ENCODE data around the gene PTTG1IP. TPM values are rescaled to one million over a fixed set of nuclear protein-coding genes. Genes with fewer than 3 reads are reported as not detected.

PTTG1IP gene
- total and polyA plus RNA-seq, 2 donors (not counting 1 experiment from before 2014, with no cell fraction given) = 30.7 to 58.6 TPM

DNA sequence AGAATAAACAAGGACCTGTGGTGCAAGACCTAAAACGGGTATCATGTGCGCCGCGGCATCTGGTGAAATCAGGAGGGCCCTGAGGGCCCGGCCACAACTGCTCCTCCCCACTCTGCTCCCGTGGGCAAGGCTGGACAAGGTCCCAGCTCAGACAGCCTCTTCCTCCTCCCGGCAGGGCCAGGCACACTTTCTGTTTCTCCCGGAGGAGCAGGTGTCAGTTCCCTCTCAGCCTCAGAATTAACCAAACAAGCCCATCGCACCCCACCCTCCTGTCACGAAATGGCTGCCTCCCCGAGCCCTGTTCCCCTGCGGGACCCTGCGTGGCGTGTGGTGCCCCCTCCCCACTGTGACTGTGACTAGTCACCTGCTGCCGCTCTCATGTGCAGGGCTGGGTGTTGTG is 15.2 kb downstream of the PTTG1IP start:
- Histone ChIP-seq H3K27me3 (replicated peaks in 1 of 4; ENCODE audit: control extremely low read depth in 1 of 4, control insufficient read depth in 3 of 4, insufficient read depth in 4 of 4, low read length in 3 of 4) (no peaks in the 10 kb centered on the region), H2AFZ (ENCODE audit: insufficient read depth, low read depth, low read length, poor library complexity, severe bottlenecking) (no peak overlapping the region), H3K79me2 (ENCODE audit: control insufficient read depth, insufficient read depth, low read length) (peaks cover 84% of the 10 kb centered on the region), H3K27ac (ENCODE audit: low read length in 2 of 2) (no peak overlapping the region), H3K36me3 (replicated peaks in 1 of 2; ENCODE audit: control extremely low read depth in 1 of 2, control insufficient read depth in 1 of 2, extremely low read depth in 1 of 2, insufficient read depth in 2 of 2, low read length in 1 of 2) (peaks cover 0 to 72% of the 10 kb centered on the region in 2 experiments), H3K9ac (ENCODE audit: low read length) (no peak overlapping the region), H3K4me1 (ENCODE audit: control insufficient read depth in 2 of 2, insufficient read depth in 2 of 2, low read length in 2 of 2) (peaks cover 0 to 6% of the 10 kb centered on the region in 2 donors), H3K4me3 (ENCODE audit: control extremely low read depth in 1 of 5, extremely low read depth in 1 of 5, insufficient read depth in 1 of 5, low read depth in 2 of 5, low read length in 4 of 5) (no peak overlapping the region), H3K4me2 (replicated peaks; ENCODE audit: low read depth, low read length, poor library complexity, severe bottlenecking) (no peak overlapping the region), H3K9me3 (ENCODE audit: control extremely low read depth in 1 of 3, control insufficient read depth in 2 of 3, insufficient read depth in 1 of 3, low read length in 2 of 3) (no peaks in the 10 kb centered on the region), H4K20me1 (ENCODE audit: control insufficient read depth, insufficient read depth, low read length, poor library complexity, severe bottlenecking) (peaks cover 95% of the 10 kb centered on the region)
- no peaks in the 10 kb centered on the region for H3K9me3 Mint-ChIP-seq (ENCODE audit: insufficient read depth)
- no peaks in the 10 kb centered on the region for H3K27me3 Mint-ChIP-seq
- CTCF ChIA-PET = no interaction called here
- no peak overlapping the region for H3K4me3 Mint-ChIP-seq
- POLR2A ChIA-PET = no interaction called here
- intact Hi-C loops (cut with micrococcal nuclease) = no loop called here
- no peak for ATAC-seq (ENCODE audit: low read depth)
- peaks cover 6% of the 10 kb centered on the region for H3K4me1 Mint-ChIP-seq
- no peak for TF ChIP-seq EZH2 (IDR thresholded peaks at IDR 0.05; ENCODE audit: borderline replicate concordance, insufficient read depth, low read depth, low read length, poor library complexity, severe bottlenecking)
- TF ChIP-seq, protein P1, sequence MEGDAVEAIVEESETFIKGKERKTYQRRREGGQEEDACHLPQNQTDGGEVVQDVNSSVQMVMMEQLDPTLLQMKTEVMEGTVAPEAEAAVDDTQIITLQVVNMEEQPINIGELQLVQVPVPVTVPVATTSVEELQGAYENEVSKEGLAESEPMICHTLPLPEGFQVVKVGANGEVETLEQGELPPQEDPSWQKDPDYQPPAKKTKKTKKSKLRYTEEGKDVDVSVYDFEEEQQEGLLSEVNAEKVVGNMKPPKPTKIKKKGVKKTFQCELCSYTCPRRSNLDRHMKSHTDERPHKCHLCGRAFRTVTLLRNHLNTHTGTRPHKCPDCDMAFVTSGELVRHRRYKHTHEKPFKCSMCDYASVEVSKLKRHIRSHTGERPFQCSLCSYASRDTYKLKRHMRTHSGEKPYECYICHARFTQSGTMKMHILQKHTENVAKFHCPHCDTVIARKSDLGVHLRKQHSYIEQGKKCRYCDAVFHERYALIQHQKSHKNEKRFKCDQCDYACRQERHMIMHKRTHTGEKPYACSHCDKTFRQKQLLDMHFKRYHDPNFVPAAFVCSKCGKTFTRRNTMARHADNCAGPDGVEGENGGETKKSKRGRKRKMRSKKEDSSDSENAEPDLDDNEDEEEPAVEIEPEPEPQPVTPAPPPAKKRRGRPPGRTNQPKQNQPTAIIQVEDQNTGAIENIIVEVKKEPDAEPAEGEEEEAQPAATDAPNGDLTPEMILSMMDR (IDR thresholded peaks at IDR 0.05) = no peak
- WGBS (ENCODE audit: insufficient coverage) = 96% methylated on average over 15 of the region's 15 CpGs
- DNase-seq = no peak
- no peak overlapping the region for H3K27ac Mint-ChIP-seq

DNA sequence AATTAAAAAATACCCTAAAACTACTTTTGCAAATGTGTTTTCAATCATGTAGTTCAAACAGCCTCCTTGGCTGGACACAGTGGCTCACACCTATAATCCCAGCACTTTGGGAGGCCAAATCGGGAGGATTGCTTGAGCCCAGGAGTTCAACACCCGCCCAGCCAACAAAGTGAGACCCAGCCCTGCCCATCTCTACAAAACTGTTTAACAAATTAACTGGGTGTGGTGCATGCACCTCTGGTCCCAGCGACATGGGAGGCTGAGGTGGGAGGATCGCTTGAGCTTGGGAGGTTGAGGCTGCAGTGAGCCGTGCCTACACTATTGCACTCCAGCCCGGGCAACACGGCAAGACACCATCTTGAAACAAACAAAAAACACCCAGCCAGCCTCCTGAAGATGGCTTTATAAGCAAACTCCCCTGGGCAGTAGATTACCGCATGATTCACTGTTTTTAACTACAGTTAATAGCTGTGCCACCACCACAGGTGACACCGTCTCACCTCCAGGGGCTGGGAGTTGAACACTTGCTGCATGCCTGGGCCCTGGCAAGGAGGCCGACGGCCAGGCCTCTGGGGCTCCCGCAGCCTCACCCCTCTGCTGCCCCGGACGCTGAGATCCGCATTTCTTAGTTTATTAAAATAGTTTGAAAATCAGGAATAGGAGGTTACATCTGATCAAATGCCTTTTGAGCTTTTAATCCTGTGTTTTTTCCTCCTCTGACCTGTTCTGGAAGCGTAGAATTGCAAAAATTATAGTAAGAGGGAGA is 16.2 kb downstream of the PTTG1IP start:
- ChIA-PET CTCF (no interaction called here), POLR2A (no interaction called here)
- Mint-ChIP-seq H3K27me3 (no peaks in the 10 kb centered on the region), H3K27ac (no peak overlapping the region), H3K4me1 (peaks cover 6% of the 10 kb centered on the region), H3K9me3 (ENCODE audit: insufficient read depth) (no peaks in the 10 kb centered on the region), H3K4me3 (no peak overlapping the region)
- 100% methylated on average over 5 of the region's 16 CpGs for WGBS (ENCODE audit: insufficient coverage)
- no peaks in the 10 kb centered on the region for H3K9me3 ChIP-seq (ENCODE audit: control extremely low read depth in 1 of 3, control insufficient read depth in 2 of 3, insufficient read depth in 1 of 3, low read length in 2 of 3)
- peaks cover 94% of the 10 kb centered on the region for H4K20me1 ChIP-seq (ENCODE audit: control insufficient read depth, insufficient read depth, low read length, poor library complexity, severe bottlenecking)
- H3K4me2 ChIP-seq (replicated peaks; ENCODE audit: low read depth, low read length, poor library complexity, severe bottlenecking) = no peak overlapping the region
- H3K36me3 ChIP-seq (replicated peaks in 1 of 2; ENCODE audit: control extremely low read depth in 1 of 2, control insufficient read depth in 1 of 2, extremely low read depth in 1 of 2, insufficient read depth in 2 of 2, low read length in 1 of 2) = peaks cover 0 to 72% of the 10 kb centered on the region in 2 experiments
- H3K4me3 ChIP-seq (ENCODE audit: control extremely low read depth in 1 of 5, extremely low read depth in 1 of 5, insufficient read depth in 1 of 5, low read depth in 2 of 5, low read length in 4 of 5) = no peak overlapping the region
- TF ChIP-seq EZH2 (IDR thresholded peaks at IDR 0.05; ENCODE audit: borderline replicate concordance, insufficient read depth, low read depth, low read length, poor library complexity, severe bottlenecking) = no peak
- TF ChIP-seq, protein P1 (IDR thresholded peaks at IDR 0.05) = no peak
- peaks cover 0 to 6% of the 10 kb centered on the region in 2 donors for H3K4me1 ChIP-seq (ENCODE audit: control insufficient read depth in 2 of 2, insufficient read depth in 2 of 2, low read length in 2 of 2)
- no peaks in the 10 kb centered on the region for H3K27me3 ChIP-seq (replicated peaks in 1 of 4; ENCODE audit: control extremely low read depth in 1 of 4, control insufficient read depth in 3 of 4, insufficient read depth in 4 of 4, low read length in 3 of 4)
- DNase-seq = no peak
- intact Hi-C loops (cut with micrococcal nuclease) = no loop called here
- H3K27ac ChIP-seq (ENCODE audit: low read length in 2 of 2) = no peak overlapping the region
- no peak overlapping the region for H3K9ac ChIP-seq (ENCODE audit: low read length)
- ATAC-seq (ENCODE audit: low read depth) = no peak
- no peak overlapping the region for H2AFZ ChIP-seq (ENCODE audit: insufficient read depth, low read depth, low read length, poor library complexity, severe bottlenecking)
- H3K79me2 ChIP-seq (ENCODE audit: control insufficient read depth, insufficient read depth, low read length) = peaks cover 79% of the 10 kb centered on the region
